GM13976 (cell line): Measurements from ENCODE around the gene HOXD9.

Experiments used
- DNase-seq: peaks from one replicate; pipeline ENCODE4 v3.0.0; 2012; ENCODE audit warnings: low spot score
- CTCF ChIP-seq: IDR thresholded peaks from 2 replicates; pipeline ENCODE4 v1.5.1; 2012; ENCODE audit warnings: borderline replicate concordance, mild to moderate bottlenecking; ENCODE audit not compliant: insufficient read depth; ENCODE audit errors: extremely low read depth, missing control alignments, control extremely low read depth
- in situ Hi-C: fragments of 300-500 bp; cut with MboI; formaldehyde crosslinking; loops from one replicate; pipeline ENCODE4 v1.12.0; 2022; ENCODE audit warnings: low sequenced_read_pairs, mixed read lengths, inconsistent platforms; ENCODE audit not compliant: unreplicated experiment

HOXD9 gene

GRCh38 chr2:176170602-176171305 lies 48.2 kb downstream of the HOXD9 start:
- no peak for TF ChIP-seq CTCF
- no peak for DNase-seq
- in situ Hi-C loops, result no loop called here

- in situ Hi-C loops, result no loop called here
- DNase-seq, result no peak
- TF ChIP-seq CTCF, result no peak
These were observed 49.0 kb downstream of the HOXD9 start for GRCh38 chr2:176171351-176172006.

- no peak for TF ChIP-seq CTCF
- in situ Hi-C loops, result no loop called here
- DNase-seq, result peak; percentile 11
These were observed 49.7 kb downstream of the HOXD9 start for GRCh38 chr2:176172007-176172894.

- in situ Hi-C loops, result no loop called here
- no peak for DNase-seq
- TF ChIP-seq CTCF, result no peak
These were observed 50.5 kb downstream of the HOXD9 start for GRCh38 chr2:176172895-176173566.

- peak; percentile 16 for DNase-seq
- in situ Hi-C loops, result no loop called here
- TF ChIP-seq CTCF, result no peak
These were observed 51.3 kb downstream of the HOXD9 start for GRCh38 chr2:176173567-176174381.
